ENCODE data around the gene EFCAB14. TPM values are rescaled to one million over a fixed set of nuclear protein-coding genes. Genes with fewer than 3 reads are reported as not detected.

EFCAB14 gene
- total and polyA plus RNA-seq, 10 of the 15 experiments (the other 5 are each of a cell fraction or from before 2014, with no cell fraction given) = 7.8 to 66.0 (median 41.6) TPM

DNA sequence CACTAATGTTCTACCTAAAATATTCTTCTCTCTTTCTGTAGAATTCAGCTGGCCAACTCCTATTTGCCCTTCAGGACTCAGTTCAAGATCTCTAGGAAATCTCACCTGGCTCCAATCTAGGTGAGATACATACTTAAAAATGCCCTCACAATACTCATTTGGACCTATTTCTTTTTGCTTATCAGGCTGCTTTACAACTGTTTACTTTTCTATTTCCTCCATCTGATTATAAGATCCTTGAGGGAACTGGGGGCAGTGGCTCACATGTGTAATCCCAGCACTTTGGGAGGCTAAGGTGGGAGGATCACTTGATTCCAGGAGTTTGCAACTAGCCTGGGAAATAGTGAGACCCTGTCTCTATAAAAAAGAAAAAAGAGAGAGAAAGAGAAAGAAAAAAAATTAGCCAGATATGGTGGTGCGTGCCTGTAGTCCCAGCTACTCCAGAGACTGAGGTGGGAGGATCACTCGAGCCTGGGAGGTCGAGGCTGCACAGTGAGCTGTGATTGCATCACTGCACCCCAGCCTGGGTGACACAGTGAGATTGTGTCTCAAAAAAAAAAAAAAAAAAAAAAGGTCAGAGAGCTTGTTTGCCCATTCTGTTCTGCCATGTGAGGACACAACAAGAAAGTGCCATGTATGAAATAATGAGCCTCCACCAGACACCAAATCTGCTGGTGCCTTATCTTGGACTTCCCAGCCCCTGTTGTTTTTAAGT lies 14.8 kb downstream of the EFCAB14 start:
- peaks cover 9 to 13% of the 10 kb centered on the region in 2 experiments for H3K36me3 ChIP-seq (ENCODE audit: control insufficient read depth in 2 of 2, insufficient read depth in 2 of 2, low read length in 1 of 2)
- POLR2A ChIA-PET = interaction anchor here (0.6 to 0.7 kb wide), 3 partner anchors 90 to 1638 kb away, joined by 3 to 4 read pairs (median 4); no protein-coding TSS in a partner anchor

More for the DNA sequence above, 14.8 kb downstream of the EFCAB14 start:
- 73% methylated on average over 3 of the region's 3 CpGs for WGBS (ENCODE audit: insufficient coverage, insufficient replicate concordance, low lambda C conversion rate, missing lambda C conversion rate)
- Histone ChIP-seq H3K27ac (ENCODE audit: control insufficient read depth, insufficient read depth) (no peak overlapping the region), H3K9me3 (replicated peaks; ENCODE audit: control insufficient read depth, insufficient read depth, low read length) (no peaks in the 10 kb centered on the region), H2AFZ (ENCODE audit: control insufficient read depth, low read depth, low read length) (no peak overlapping the region), H3K4me1 (ENCODE audit: control insufficient read depth, insufficient read depth, low read length) (no peaks in the 10 kb centered on the region), H3K4me3 (no peak overlapping the region), H3K27me3 (replicated peaks in 1 of 2; ENCODE audit: control insufficient read depth in 2 of 2, insufficient read depth in 2 of 2, low read length in 1 of 2) (no peaks in the 10 kb centered on the region), H3K4me2 (ENCODE audit: control insufficient read depth, insufficient read depth) (no peak overlapping the region), H3K9ac (ENCODE audit: control insufficient read depth, insufficient read depth, low read length) (no peak overlapping the region), H4K20me1 (ENCODE audit: control insufficient read depth, insufficient read depth) (no peaks in the 10 kb centered on the region), H3K79me2 (ENCODE audit: control insufficient read depth, insufficient read depth, low read length) (no peaks in the 10 kb centered on the region)
- CTCF ChIA-PET = interaction anchor here (0.6 to 1.0 kb wide), 2 partner anchors 9 to 602 kb away, joined by 3 to 4 read pairs; no protein-coding TSS in a partner anchor
- FAIRE-seq = no peak
- TF ChIP-seq RAD51 (IDR thresholded peaks at IDR 0.05) (no peak), FOXK2 (IDR thresholded peaks at IDR 0.05) (no peak), RAD21 (IDR thresholded peaks at IDR 0.05; ENCODE audit: insufficient read depth, low read depth, low read length) (no peak), CREM (IDR thresholded peaks at IDR 0.05; ENCODE audit: low read depth) (no peak), HDGF (IDR thresholded peaks at IDR 0.05) (no peak), CBX3 (IDR thresholded peaks at IDR 0.05; ENCODE audit: borderline replicate concordance, low read depth) (no peak), SMAD5 (IDR thresholded peaks at IDR 0.05; ENCODE audit: low read depth) (no peak), NFXL1 (IDR thresholded peaks at IDR 0.05; ENCODE audit: borderline replicate concordance) (no peak), ATF7 (IDR thresholded peaks at IDR 0.05; ENCODE audit: low read depth) (no peak), EED (IDR thresholded peaks at IDR 0.05; ENCODE audit: low read depth) (no peak), CBFB (IDR thresholded peaks at IDR 0.05; ENCODE audit: low read depth) (no peak), JUND (IDR thresholded peaks at IDR 0.05; ENCODE audit: low read depth, low read length) (no peak), MYC (IDR thresholded peaks at IDR 0.05; ENCODE audit: insufficient read depth, insufficient read length, insufficient replicate concordance, low read length, severe bottlenecking) (no peak), NR2C1 (IDR thresholded peaks at IDR 0.05) (no peak), ZNF217 (IDR thresholded peaks at IDR 0.05) (no peak)
- TF ChIP-seq, protein P1, sequence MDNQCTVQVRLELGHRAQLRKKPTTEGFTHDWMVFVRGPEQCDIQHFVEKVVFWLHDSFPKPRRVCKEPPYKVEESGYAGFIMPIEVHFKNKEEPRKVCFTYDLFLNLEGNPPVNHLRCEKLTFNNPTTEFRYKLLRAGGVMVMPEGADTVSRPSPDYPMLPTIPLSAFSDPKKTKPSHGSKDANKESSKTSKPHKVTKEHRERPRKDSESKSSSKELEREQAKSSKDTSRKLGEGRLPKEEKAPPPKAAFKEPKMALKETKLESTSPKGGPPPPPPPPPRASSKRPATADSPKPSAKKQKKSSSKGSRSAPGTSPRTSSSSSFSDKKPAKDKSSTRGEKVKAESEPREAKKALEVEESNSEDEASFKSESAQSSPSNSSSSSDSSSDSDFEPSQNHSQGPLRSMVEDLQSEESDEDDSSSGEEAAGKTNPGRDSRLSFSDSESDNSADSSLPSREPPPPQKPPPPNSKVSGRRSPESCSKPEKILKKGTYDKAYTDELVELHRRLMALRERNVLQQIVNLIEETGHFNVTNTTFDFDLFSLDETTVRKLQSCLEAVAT (IDR thresholded peaks at IDR 0.05) = no peak
- TF ChIP-seq, protein P2, sequence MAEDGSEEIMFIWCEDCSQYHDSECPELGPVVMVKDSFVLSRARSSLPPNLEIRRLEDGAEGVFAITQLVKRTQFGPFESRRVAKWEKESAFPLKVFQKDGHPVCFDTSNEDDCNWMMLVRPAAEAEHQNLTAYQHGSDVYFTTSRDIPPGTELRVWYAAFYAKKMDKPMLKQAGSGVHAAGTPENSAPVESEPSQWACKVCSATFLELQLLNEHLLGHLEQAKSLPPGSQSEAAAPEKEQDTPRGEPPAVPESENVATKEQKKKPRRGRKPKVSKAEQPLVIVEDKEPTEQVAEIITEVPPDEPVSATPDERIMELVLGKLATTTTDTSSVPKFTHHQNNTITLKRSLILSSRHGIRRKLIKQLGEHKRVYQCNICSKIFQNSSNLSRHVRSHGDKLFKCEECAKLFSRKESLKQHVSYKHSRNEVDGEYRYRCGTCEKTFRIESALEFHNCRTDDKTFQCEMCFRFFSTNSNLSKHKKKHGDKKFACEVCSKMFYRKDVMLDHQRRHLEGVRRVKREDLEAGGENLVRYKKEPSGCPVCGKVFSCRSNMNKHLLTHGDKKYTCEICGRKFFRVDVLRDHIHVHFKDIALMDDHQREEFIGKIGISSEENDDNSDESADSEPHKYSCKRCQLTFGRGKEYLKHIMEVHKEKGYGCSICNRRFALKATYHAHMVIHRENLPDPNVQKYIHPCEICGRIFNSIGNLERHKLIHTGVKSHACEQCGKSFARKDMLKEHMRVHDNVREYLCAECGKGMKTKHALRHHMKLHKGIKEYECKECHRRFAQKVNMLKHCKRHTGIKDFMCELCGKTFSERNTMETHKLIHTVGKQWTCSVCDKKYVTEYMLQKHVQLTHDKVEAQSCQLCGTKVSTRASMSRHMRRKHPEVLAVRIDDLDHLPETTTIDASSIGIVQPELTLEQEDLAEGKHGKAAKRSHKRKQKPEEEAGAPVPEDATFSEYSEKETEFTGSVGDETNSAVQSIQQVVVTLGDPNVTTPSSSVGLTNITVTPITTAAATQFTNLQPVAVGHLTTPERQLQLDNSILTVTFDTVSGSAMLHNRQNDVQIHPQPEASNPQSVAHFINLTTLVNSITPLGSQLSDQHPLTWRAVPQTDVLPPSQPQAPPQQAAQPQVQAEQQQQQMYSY (CRISPR knock-in tag; IDR thresholded peaks at IDR 0.05) = no peak
- SMC1A ChIA-PET (ENCODE audit: uncharacterized antibody, unreplicated experiment) = interaction anchor here (1.3 to 1.5 kb wide), 2 partner anchors 15 to 29 kb away, joined by 3 to 6 read pairs; partner anchors contain the start of gene EFCAB14
- RAD21 ChIA-PET (ENCODE audit: unreplicated experiment) = interaction anchor here (0.7 kb wide), 1 partner anchor 74 kb away, joined by 3 read pairs; no protein-coding TSS in a partner anchor
- intact Hi-C loops (cut with micrococcal nuclease; ENCODE audit: unreplicated experiment) = no loop called here
- no TSS peak for BruUV-seq (replicated peaks)
- in situ Hi-C loops (cut with MboI) = no loop called here
- no peak for DNase-seq (ENCODE audit: low read depth, low spot score)
- ATAC-seq = no peak
